ENCODE results near the gene TMEM86A.

The TMEM86A gene

DNA sequence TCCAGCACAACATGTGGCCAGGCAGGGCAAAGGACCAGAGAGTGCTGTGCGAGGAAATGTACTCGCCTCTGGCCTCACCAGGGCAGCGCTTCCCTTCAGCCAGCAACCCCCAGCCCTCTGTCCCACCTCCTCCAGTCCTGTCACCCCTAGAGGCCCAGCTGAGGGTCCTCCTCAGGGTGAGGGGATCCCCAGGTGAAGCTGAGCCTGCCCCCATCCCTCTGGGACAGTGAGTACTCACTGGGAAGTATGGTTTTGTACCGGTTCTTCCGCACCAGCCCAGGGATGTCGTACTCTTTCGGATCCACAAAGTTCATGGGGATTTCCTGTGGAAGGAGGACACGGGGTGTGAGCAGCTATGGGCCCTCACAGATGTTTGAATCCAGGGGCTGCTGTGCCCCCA, 39.1 kb downstream of the TMEM86A start:
- Histone ChIP-seq H3K79me2 (ENCODE audit: insufficient read depth, low read length) (no peaks in the 10 kb centered on the region), H3K36me3 (ENCODE audit: insufficient read depth, low read length) (no peaks in the 10 kb centered on the region), H2AFZ (ENCODE audit: low read length) (no peak overlapping the region), H3K4me3 (ENCODE audit: low read depth, low read length, poor library complexity, severe bottlenecking) (no peak overlapping the region), H3K27ac (ENCODE audit: low read depth, low read length, poor library complexity, severe bottlenecking) (no peak overlapping the region), H3K9me2 (ENCODE audit: low read depth, low read length) (no peaks in the 10 kb centered on the region), H3K27me3 (ENCODE audit: insufficient read depth, low read length) (peaks cover 2% of the 10 kb centered on the region; the same call in 1 of the 2 replicates), H3K9me3 (ENCODE audit: low read length) (no peaks in the 10 kb centered on the region), H3K9ac (ENCODE audit: low read length) (no peak overlapping the region), H3K4me2 (ENCODE audit: low read length) (no peak overlapping the region), H3K4me1 (ENCODE audit: insufficient read depth, low read length, severe bottlenecking) (no peaks in the 10 kb centered on the region), H3F3A (ENCODE audit: insufficient read depth, low read length) (no peaks in the 10 kb centered on the region), H4K20me1 (ENCODE audit: insufficient read depth, low read length) (no peaks in the 10 kb centered on the region)
- TF ChIP-seq, protein P1, sequence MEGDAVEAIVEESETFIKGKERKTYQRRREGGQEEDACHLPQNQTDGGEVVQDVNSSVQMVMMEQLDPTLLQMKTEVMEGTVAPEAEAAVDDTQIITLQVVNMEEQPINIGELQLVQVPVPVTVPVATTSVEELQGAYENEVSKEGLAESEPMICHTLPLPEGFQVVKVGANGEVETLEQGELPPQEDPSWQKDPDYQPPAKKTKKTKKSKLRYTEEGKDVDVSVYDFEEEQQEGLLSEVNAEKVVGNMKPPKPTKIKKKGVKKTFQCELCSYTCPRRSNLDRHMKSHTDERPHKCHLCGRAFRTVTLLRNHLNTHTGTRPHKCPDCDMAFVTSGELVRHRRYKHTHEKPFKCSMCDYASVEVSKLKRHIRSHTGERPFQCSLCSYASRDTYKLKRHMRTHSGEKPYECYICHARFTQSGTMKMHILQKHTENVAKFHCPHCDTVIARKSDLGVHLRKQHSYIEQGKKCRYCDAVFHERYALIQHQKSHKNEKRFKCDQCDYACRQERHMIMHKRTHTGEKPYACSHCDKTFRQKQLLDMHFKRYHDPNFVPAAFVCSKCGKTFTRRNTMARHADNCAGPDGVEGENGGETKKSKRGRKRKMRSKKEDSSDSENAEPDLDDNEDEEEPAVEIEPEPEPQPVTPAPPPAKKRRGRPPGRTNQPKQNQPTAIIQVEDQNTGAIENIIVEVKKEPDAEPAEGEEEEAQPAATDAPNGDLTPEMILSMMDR (IDR thresholded peaks at IDR 0.05; ENCODE audit: low read length): no peak
- no peak for TF ChIP-seq EZH2 (IDR thresholded peaks at IDR 0.05; ENCODE audit: borderline replicate concordance, low read length)

DNA sequence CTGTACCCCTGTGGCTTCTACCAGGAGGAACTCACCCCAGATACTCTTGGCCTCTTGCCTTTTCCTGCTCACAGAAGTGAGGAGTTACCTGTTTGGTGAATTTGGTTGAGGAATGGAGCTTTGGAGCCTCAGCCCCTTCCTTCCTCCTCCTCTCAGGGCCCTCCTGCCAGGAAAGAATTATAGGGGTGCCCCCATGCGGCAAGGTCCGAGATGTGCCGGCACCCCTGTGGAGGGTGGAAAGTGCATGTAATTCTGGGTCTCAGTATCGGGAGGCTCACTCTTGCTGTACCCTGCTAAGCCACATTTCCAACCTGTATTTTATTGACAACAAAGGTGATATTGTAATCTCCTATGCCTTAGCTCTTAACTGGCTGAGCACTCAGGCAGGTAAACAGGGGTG, 41.1 kb downstream of the TMEM86A start:
- H3K27ac ChIP-seq (ENCODE audit: low read depth, low read length, poor library complexity, severe bottlenecking): no peak overlapping the region
- H2AFZ ChIP-seq (ENCODE audit: low read length): no peak overlapping the region
- H4K20me1 ChIP-seq (ENCODE audit: insufficient read depth, low read length): no peaks in the 10 kb centered on the region
- no peak for TF ChIP-seq EZH2 (IDR thresholded peaks at IDR 0.05; ENCODE audit: borderline replicate concordance, low read length)
- TF ChIP-seq, protein P1 (IDR thresholded peaks at IDR 0.05; ENCODE audit: low read length): no peak; the same call in 1 of the 2 replicates
- H3K27me3 ChIP-seq (ENCODE audit: insufficient read depth, low read length): 0 out of 2 replicates have a peak, but pooled peaks cover 6% of the 10 kb centered on the region
- no peaks in the 10 kb centered on the region for H3K9me2 ChIP-seq (ENCODE audit: low read depth, low read length)
- H3K4me3 ChIP-seq (ENCODE audit: low read depth, low read length, poor library complexity, severe bottlenecking): no peak overlapping the region
- no peaks in the 10 kb centered on the region for H3K79me2 ChIP-seq (ENCODE audit: insufficient read depth, low read length)
- no peaks in the 10 kb centered on the region for H3F3A ChIP-seq (ENCODE audit: insufficient read depth, low read length)
- H3K36me3 ChIP-seq (ENCODE audit: insufficient read depth, low read length): no peaks in the 10 kb centered on the region
- no peak overlapping the region for H3K4me2 ChIP-seq (ENCODE audit: low read length)
- no peaks in the 10 kb centered on the region for H3K4me1 ChIP-seq (ENCODE audit: insufficient read depth, low read length, severe bottlenecking)
- no peak overlapping the region for H3K9ac ChIP-seq (ENCODE audit: low read length)
- no peaks in the 10 kb centered on the region for H3K9me3 ChIP-seq (ENCODE audit: low read length)

DNA sequence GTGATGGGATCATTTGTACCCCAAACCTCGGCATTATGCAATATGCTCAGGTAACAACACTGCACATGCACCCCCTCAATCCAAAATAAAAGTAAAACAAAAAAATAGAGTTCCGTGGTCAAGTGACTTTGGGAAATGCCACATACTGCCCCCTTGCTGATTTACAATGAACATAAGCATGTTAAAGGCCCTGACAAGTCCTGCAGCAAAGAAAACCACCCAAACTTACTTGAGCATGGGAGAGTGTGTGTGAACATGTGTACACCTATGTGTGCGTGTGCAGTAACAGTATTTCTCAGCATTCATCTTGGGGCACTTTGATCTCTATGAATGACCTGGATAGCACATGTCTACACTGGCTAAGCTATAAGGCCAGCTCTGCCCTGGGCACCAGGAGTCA, 43.2 kb downstream of the TMEM86A start:
- Histone ChIP-seq H3K9ac (ENCODE audit: low read length) (no peak overlapping the region), H3K4me3 (ENCODE audit: low read depth, low read length, poor library complexity, severe bottlenecking) (no peak overlapping the region), H3K4me2 (ENCODE audit: low read length) (no peak overlapping the region), H3K27me3 (ENCODE audit: insufficient read depth, low read length) (0 out of 2 replicates have a peak, but pooled peaks cover 6% of the 10 kb centered on the region), H3K36me3 (ENCODE audit: insufficient read depth, low read length) (no peaks in the 10 kb centered on the region), H3K4me1 (ENCODE audit: insufficient read depth, low read length, severe bottlenecking) (no peaks in the 10 kb centered on the region), H2AFZ (ENCODE audit: low read length) (no peak overlapping the region), H3K9me3 (ENCODE audit: low read length) (no peaks in the 10 kb centered on the region), H3K9me2 (ENCODE audit: low read depth, low read length) (no peaks in the 10 kb centered on the region), H3K79me2 (ENCODE audit: insufficient read depth, low read length) (no peaks in the 10 kb centered on the region), H4K20me1 (ENCODE audit: insufficient read depth, low read length) (no peaks in the 10 kb centered on the region), H3K27ac (ENCODE audit: low read depth, low read length, poor library complexity, severe bottlenecking) (no peak overlapping the region), H3F3A (ENCODE audit: insufficient read depth, low read length) (no peaks in the 10 kb centered on the region)
- TF ChIP-seq EZH2 (IDR thresholded peaks at IDR 0.05; ENCODE audit: borderline replicate concordance, low read length): no peak
- TF ChIP-seq, protein P1 (IDR thresholded peaks at IDR 0.05; ENCODE audit: low read length): no peak
